Fibroblast of lung (primary cell): ENCODE data around the gene AGRN.
"Not testable (repeated sequence)": the region's sequence is repeated elsewhere in the genome, so short reads cannot be mapped to it uniquely, and the experiment has no call there.

Experiments used
- EZH2 ChIP-seq: IDR thresholded peaks from 2 replicates; pipeline ENCODE4 v1.5.1; 2012; ENCODE audit warnings: low read length, control low read depth, mild to moderate bottlenecking; ENCODE audit errors: missing control alignments
- TF ChIP-seq, protein P1 (sequence below), 2 donors: IDR thresholded peaks in 1 of 2; conservative IDR thresholded peaks in 1 of 2; 1 replicate in 1 of 2; 2 replicates in 1 of 2; pipeline ENCODE4 v1.5.1; 2011 to 2012; ENCODE audit warnings: low read length in 2 of 2, control low read depth in 1 of 2, inconsistent platforms in 1 of 2, low read depth in 1 of 2, mild to moderate bottlenecking in 1 of 2

DNA sequence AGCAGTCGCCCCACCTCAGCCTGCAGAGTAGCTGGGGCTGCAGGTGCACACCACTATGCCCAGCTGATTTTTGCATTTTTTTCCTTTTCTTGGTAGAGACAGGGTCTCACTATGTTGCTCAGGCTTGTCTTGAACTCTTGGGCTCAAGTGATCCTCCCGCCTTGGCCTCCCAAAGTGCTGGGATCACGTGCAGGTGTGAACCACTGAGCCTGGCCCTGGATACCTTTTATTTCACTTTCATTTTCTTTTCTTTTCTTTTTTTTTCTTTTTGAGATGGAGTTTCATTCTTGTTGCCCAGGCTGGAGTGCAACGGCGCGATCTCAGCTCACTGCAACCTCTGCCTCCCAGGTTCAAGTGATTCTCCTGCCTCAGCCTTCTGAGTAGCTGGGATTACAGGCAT is 28.6 kb upstream of the AGRN start:
- TF ChIP-seq, protein P1, sequence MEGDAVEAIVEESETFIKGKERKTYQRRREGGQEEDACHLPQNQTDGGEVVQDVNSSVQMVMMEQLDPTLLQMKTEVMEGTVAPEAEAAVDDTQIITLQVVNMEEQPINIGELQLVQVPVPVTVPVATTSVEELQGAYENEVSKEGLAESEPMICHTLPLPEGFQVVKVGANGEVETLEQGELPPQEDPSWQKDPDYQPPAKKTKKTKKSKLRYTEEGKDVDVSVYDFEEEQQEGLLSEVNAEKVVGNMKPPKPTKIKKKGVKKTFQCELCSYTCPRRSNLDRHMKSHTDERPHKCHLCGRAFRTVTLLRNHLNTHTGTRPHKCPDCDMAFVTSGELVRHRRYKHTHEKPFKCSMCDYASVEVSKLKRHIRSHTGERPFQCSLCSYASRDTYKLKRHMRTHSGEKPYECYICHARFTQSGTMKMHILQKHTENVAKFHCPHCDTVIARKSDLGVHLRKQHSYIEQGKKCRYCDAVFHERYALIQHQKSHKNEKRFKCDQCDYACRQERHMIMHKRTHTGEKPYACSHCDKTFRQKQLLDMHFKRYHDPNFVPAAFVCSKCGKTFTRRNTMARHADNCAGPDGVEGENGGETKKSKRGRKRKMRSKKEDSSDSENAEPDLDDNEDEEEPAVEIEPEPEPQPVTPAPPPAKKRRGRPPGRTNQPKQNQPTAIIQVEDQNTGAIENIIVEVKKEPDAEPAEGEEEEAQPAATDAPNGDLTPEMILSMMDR (conservative IDR thresholded peaks at IDR 0.05 in 1 of 2, IDR thresholded peaks at IDR 0.05 in 1 of 2; ENCODE audit: low read depth in 1 of 2, low read length in 2 of 2) = not testable (repeated sequence)
- TF ChIP-seq EZH2 = not testable (repeated sequence)
